GM23338 (cell line): ENCODE data around the gene CPTP. TPM values are rescaled to one million over a fixed set of nuclear protein-coding genes. Genes with fewer than 3 reads are reported as not detected.

Source experiments
- ATAC-seq: fragments of 200-7000 bp; cut with Tn5 transposase; 3 replicates; pipeline ENCODE4 v1.9.1; 2020
- DNase-seq: peaks from one replicate; pipeline ENCODE4 v3.0.0-alpha.2; 2015; ENCODE audit warnings: low spot score
- H2AFZ ChIP-seq: fragments of 200-600 bp; sonication (generic); 2 replicates; pipeline ENCODE4 v1.8.0; 2016; ENCODE audit warnings: antibody characterized with exemption, mild to moderate bottlenecking, moderate library complexity
- H3F3A ChIP-seq: fragments of 200-600 bp; sonication (generic); replicated peaks from 2 replicates; pipeline ENCODE4 v1.8.0; 2017; ENCODE audit warnings: antibody characterized with exemption, mixed run types, low read depth
- H3K27ac ChIP-seq: fragments of 200-600 bp; sonication (generic); 2 replicates; pipeline ENCODE4 v1.6.1; 2016; ENCODE audit warnings: low read depth
- H3K27me3 ChIP-seq: fragments of 200-600 bp; sonication (generic); 2 replicates; pipeline ENCODE4 v1.8.0; 2016; ENCODE audit warnings: mild to moderate bottlenecking, mixed run types, moderate library complexity; ENCODE audit not compliant: insufficient read depth
- H3K36me3 ChIP-seq: fragments of 200-600 bp; sonication (generic); 2 replicates; pipeline ENCODE4 v1.8.0; 2016; ENCODE audit warnings: mild to moderate bottlenecking; ENCODE audit not compliant: insufficient read depth
- H3K4me1 ChIP-seq: fragments of 200-600 bp; sonication (generic); 2 replicates; pipeline ENCODE4 v1.8.0; 2016; ENCODE audit warnings: mild to moderate bottlenecking, moderate library complexity; ENCODE audit not compliant: insufficient read depth
- H3K4me2 ChIP-seq: fragments of 200-600 bp; sonication (generic); 2 replicates; pipeline ENCODE4 v1.7.1; 2017; ENCODE audit warnings: mixed run types
- H3K4me3 ChIP-seq: fragments of 200-600 bp; sonication (generic); 2 replicates; pipeline ENCODE4 v1.6.1; 2016; ENCODE audit warnings: mixed run types
- H3K79me2 ChIP-seq: fragments of 200-600 bp; sonication (generic); replicated peaks from 2 replicates; pipeline ENCODE4 v1.8.0; 2017; ENCODE audit warnings: mild to moderate bottlenecking; ENCODE audit not compliant: insufficient read depth
- H3K9me2 ChIP-seq: fragments of 200-600 bp; sonication (generic); 2 replicates; pipeline ENCODE4 v1.8.0; 2017; ENCODE audit not compliant: insufficient read depth
- H4K20me1 ChIP-seq: fragments of 200-600 bp; sonication (generic); replicated peaks from 2 replicates; pipeline ENCODE4 v1.8.0; 2017; ENCODE audit warnings: mild to moderate bottlenecking; ENCODE audit not compliant: insufficient read depth
- H3K27ac Mint-ChIP-seq: 2 replicates; pipeline ENCODE4 v1.8.0; 2020; ENCODE audit warnings: inconsistent platforms, mild to moderate bottlenecking, moderate library complexity, mixed read lengths
- H3K27me3 Mint-ChIP-seq: 3 replicates; pipeline ENCODE4 v1.8.0; 2022; ENCODE audit warnings: low read depth, mild to moderate bottlenecking, moderate library complexity, mixed read lengths, inconsistent platforms; ENCODE audit not compliant: insufficient read depth, poor library complexity
- H3K36me3 Mint-ChIP-seq: 3 replicates; pipeline ENCODE4 v1.8.0; 2021; ENCODE audit warnings: low read depth, mild to moderate bottlenecking, inconsistent platforms, moderate library complexity, mixed read lengths
- H3K4me1 Mint-ChIP-seq: 3 replicates; pipeline ENCODE4 v1.8.0; 2020; ENCODE audit warnings: mild to moderate bottlenecking, inconsistent platforms, mixed read lengths
- H3K4me3 Mint-ChIP-seq: 3 replicates; pipeline ENCODE4 v1.8.0; 2021; ENCODE audit warnings: moderate library complexity, mild to moderate bottlenecking, inconsistent platforms, mixed read lengths
- H3K9me3 Mint-ChIP-seq: 3 replicates; pipeline ENCODE4 v1.8.0; 2020; ENCODE audit warnings: moderate library complexity, mild to moderate bottlenecking, inconsistent platforms, mixed read lengths
- CREB1 ChIP-seq: fragments of 250-450 bp; sonication (Bioruptor Pico); IDR thresholded peaks from 2 replicates; pipeline ENCODE4 v1.5.0; 2020; ENCODE audit warnings: low read depth, mild to moderate bottlenecking, moderate library complexity
- JUNB ChIP-seq: IDR thresholded peaks from one replicate; pipeline ENCODE4 v1.6.1; 2016; ENCODE audit warnings: antibody characterized with exemption; ENCODE audit not compliant: unreplicated experiment
- NANOG ChIP-seq: IDR thresholded peaks from 2 replicates; pipeline ENCODE4 v1.6.1; 2016; ENCODE audit warnings: antibody characterized with exemption, borderline replicate concordance
- POLR2AphosphoS5 ChIP-seq: IDR thresholded peaks from 2 replicates; pipeline ENCODE4 v1.6.1; 2016; ENCODE audit warnings: antibody characterized with exemption, low read depth
- STAT1 ChIP-seq: IDR thresholded peaks from one replicate; pipeline ENCODE4 v1.6.1; 2016; ENCODE audit warnings: antibody characterized with exemption; ENCODE audit not compliant: unreplicated experiment
- ZNF114 ChIP-seq: fragments of 250-450 bp; sonication (Bioruptor Pico); IDR thresholded peaks from 2 replicates; pipeline ENCODE4 v1.5.0; 2020; ENCODE audit warnings: mild to moderate bottlenecking, moderate library complexity
- ZNF331 ChIP-seq: fragments of 250-450 bp; sonication (Bioruptor Pico); IDR thresholded peaks from 2 replicates; pipeline ENCODE4 v1.5.0; 2020; ENCODE audit warnings: low read depth, mild to moderate bottlenecking, moderate library complexity
- polyA plus RNA-seq: library from polyadenylated mRNA; unstranded; fragments of >200 nt; fragmentation: Nextera tagmentation; extraction: Ambion mirVana; gene quantifications from 2 replicates; pipeline ENCODE4 v1.2.1, GENCODE V29; 2016
- total RNA-seq: library from RNA; depleted of rRNA; stranded (reverse); fragments of >200 nt; shearing (Covaris generic); gene quantifications from 2 replicates; pipeline ENCODE4 v1.2.3, GENCODE V29; 2014
- TF ChIP-seq, protein P1 (sequence below): IDR thresholded peaks from one replicate; pipeline ENCODE4 v1.6.1; 2018; ENCODE audit warnings: antibody characterized with exemption; ENCODE audit not compliant: unreplicated experiment
- TF ChIP-seq, protein P2 (sequence below): IDR thresholded peaks from 2 replicates; pipeline ENCODE4 v1.6.1; 2016; ENCODE audit warnings: antibody characterized with exemption

CPTP gene
- total and polyA plus RNA-seq, 2 experiments from 2014 or later, result 8.1 to 13.5 TPM

DNA sequence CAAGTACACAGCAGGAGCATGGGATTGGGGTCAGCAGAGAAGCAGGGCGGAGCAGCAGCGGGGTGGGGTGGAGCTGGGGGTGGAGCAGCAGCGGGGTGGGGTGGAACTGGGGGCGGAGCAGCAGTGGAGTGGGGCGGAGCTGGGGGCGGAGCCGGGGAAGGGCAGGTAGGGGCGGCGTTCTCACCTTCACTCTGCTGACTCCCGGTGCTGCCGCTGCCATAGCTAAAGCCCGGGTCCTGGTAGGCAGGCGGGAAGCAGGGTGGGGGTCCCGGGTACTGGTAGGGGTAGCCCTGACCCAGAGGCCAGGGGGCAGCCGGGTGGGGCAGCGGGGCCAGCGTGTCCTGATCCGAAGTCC, 13.2 kb downstream of the CPTP start:
- H4K20me1 ChIP-seq, result no peaks in the 10 kb centered on the region
- H3K4me3 ChIP-seq, result no peak overlapping the region
- TF ChIP-seq, protein P1, sequence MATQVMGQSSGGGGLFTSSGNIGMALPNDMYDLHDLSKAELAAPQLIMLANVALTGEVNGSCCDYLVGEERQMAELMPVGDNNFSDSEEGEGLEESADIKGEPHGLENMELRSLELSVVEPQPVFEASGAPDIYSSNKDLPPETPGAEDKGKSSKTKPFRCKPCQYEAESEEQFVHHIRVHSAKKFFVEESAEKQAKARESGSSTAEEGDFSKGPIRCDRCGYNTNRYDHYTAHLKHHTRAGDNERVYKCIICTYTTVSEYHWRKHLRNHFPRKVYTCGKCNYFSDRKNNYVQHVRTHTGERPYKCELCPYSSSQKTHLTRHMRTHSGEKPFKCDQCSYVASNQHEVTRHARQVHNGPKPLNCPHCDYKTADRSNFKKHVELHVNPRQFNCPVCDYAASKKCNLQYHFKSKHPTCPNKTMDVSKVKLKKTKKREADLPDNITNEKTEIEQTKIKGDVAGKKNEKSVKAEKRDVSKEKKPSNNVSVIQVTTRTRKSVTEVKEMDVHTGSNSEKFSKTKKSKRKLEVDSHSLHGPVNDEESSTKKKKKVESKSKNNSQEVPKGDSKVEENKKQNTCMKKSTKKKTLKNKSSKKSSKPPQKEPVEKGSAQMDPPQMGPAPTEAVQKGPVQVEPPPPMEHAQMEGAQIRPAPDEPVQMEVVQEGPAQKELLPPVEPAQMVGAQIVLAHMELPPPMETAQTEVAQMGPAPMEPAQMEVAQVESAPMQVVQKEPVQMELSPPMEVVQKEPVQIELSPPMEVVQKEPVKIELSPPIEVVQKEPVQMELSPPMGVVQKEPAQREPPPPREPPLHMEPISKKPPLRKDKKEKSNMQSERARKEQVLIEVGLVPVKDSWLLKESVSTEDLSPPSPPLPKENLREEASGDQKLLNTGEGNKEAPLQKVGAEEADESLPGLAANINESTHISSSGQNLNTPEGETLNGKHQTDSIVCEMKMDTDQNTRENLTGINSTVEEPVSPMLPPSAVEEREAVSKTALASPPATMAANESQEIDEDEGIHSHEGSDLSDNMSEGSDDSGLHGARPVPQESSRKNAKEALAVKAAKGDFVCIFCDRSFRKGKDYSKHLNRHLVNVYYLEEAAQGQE, result no peak
- TF ChIP-seq POLR2AphosphoS5 (no peak), ZNF114 (CRISPR knock-in tag) (no peak), STAT1 (no peak), NANOG (no peak)
- TF ChIP-seq, protein P2, sequence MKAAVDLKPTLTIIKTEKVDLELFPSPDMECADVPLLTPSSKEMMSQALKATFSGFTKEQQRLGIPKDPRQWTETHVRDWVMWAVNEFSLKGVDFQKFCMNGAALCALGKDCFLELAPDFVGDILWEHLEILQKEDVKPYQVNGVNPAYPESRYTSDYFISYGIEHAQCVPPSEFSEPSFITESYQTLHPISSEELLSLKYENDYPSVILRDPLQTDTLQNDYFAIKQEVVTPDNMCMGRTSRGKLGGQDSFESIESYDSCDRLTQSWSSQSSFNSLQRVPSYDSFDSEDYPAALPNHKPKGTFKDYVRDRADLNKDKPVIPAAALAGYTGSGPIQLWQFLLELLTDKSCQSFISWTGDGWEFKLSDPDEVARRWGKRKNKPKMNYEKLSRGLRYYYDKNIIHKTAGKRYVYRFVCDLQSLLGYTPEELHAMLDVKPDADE, result no peak
- Mint-ChIP-seq H3K27me3 (peaks cover 8% of the 10 kb centered on the region), H3K4me3 (no peak overlapping the region), H3K9me3 (no peaks in the 10 kb centered on the region; the same call in 2 of the 3 replicates), H3K27ac (no peak overlapping the region), H3K4me1 (no peaks in the 10 kb centered on the region; the same call in 2 of the 3 replicates), H3K36me3 (peaks cover 18% of the 10 kb centered on the region)
- H3K27ac ChIP-seq, result no peak overlapping the region
- H3K79me2 ChIP-seq, result no peaks in the 10 kb centered on the region
- no peaks in the 10 kb centered on the region for H3K4me1 ChIP-seq
- H3K27me3 ChIP-seq, result no peaks in the 10 kb centered on the region
- DNase-seq, result peak; percentile 74
- no peak overlapping the region for H3K4me2 ChIP-seq
- no peaks in the 10 kb centered on the region for H3K9me2 ChIP-seq
- H2AFZ ChIP-seq, result no peak overlapping the region
- ATAC-seq, result peak; percentile 82
- H3K36me3 ChIP-seq, result no peaks in the 10 kb centered on the region
- H3F3A ChIP-seq, result peaks cover 15% of the 10 kb centered on the region

DNA sequence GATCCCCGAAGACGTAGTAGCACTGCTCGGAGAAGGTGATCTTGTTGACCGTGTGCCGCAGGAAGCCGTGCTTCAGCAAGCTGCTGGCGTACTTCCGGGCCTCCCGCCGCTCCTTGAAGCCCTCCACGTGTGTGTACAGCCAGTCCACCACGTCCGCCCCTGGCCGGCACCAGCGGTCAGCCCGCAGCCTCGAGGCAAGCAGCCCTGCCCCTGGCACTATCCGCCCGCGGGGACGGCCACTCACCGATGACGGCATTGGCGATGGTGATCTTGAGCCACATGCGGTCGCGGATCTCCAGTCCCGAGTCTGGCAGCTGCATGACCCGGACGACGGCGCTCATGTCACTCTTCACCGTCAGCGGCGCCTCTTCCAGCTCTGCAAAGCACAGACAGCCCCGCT, 13.7 kb downstream of the CPTP start:
- no peak overlapping the region for H2AFZ ChIP-seq
- no peaks in the 10 kb centered on the region; the same call in 2 of the 3 replicates for H3K4me1 Mint-ChIP-seq
- H3K36me3 Mint-ChIP-seq, result peaks cover 18% of the 10 kb centered on the region
- H3K9me3 Mint-ChIP-seq, result no peaks in the 10 kb centered on the region; the same call in 2 of the 3 replicates
- H3K36me3 ChIP-seq, result no peaks in the 10 kb centered on the region
- no peaks in the 10 kb centered on the region for H3K9me2 ChIP-seq
- no peaks in the 10 kb centered on the region for H3K4me1 ChIP-seq
- H3K27ac Mint-ChIP-seq, result no peak overlapping the region
- peaks cover 6% of the 10 kb centered on the region for H3K27me3 Mint-ChIP-seq
- H3K4me3 Mint-ChIP-seq, result no peak overlapping the region
- no peaks in the 10 kb centered on the region for H4K20me1 ChIP-seq
- DNase-seq (no peak), ATAC-seq (no peak)
- H3K4me2 ChIP-seq, result no peak overlapping the region
- no peaks in the 10 kb centered on the region for H3K27me3 ChIP-seq
- H3K27ac ChIP-seq, result no peak overlapping the region
- no peak overlapping the region for H3K4me3 ChIP-seq
- H3K79me2 ChIP-seq, result no peaks in the 10 kb centered on the region
- no peak for TF ChIP-seq POLR2AphosphoS5
- H3F3A ChIP-seq, result peaks cover 15% of the 10 kb centered on the region

DNA sequence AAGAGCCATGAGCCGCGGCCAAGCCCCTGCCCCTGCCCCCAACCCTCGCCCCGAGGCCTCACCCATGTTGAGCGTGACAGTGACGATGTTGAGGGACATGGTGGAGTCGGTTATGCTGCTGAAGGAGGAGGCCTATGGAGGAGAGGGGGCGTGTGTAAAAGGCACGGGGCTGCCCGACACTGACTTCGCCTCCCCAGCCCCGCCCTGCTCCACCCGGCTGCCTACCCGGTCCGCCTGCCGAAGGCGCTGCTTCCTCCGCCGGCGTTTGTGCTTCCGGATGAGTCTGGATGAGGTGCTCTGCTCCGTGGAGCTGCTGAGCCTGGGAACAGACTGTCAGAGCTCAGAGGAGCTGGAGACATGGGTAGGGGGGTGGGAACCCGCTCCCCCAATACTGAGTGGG, 15.6 kb downstream of the CPTP start:
- Histone ChIP-seq H3K4me2 (no peak overlapping the region), H3K27me3 (no peaks in the 10 kb centered on the region), H3K4me1 (no peaks in the 10 kb centered on the region), H3K4me3 (no peak overlapping the region), H3K36me3 (no peaks in the 10 kb centered on the region), H4K20me1 (0 out of 2 replicates have a peak, but pooled peaks cover 3% of the 10 kb centered on the region), H3K27ac (no peak overlapping the region), H2AFZ (no peak overlapping the region), H3K79me2 (no peaks in the 10 kb centered on the region), H3F3A (peaks cover 13% of the 10 kb centered on the region), H3K9me2 (no peaks in the 10 kb centered on the region)
- Mint-ChIP-seq H3K27me3 (peaks cover 6% of the 10 kb centered on the region), H3K9me3 (no peaks in the 10 kb centered on the region; the same call in 2 of the 3 replicates), H3K4me3 (no peak overlapping the region), H3K36me3 (peaks cover 18% of the 10 kb centered on the region), H3K4me1 (no peaks in the 10 kb centered on the region; the same call in 2 of the 3 replicates), H3K27ac (no peak overlapping the region)
- ATAC-seq, result no peak
- DNase-seq, result no peak
- TF ChIP-seq ZNF331 (CRISPR knock-in tag) (no peak), STAT1 (no peak), JUNB (no peak), POLR2AphosphoS5 (no peak), CREB1 (no peak)
